Erythroblast (primary cell): ENCODE measurements around the gene IQCM.

ENCODE experiments used
- DNase-seq, 2 experiments: peaks; one replicate each; lab custom pipeline; 2025; lab: John Stamatoyannopoulos, UW
- GATA1 ChIP-seq: IDR thresholded peaks from 2 replicates; pipeline ENCODE4 v1.6.1; 2011; ENCODE audit warnings: low read depth, mild to moderate bottlenecking, control low read depth, low read length, moderate library complexity
- POLR2A ChIP-seq: IDR thresholded peaks from 2 replicates; pipeline ENCODE4 v1.6.1; 2011; ENCODE audit warnings: mild to moderate bottlenecking, low read length

The IQCM gene

GRCh38 chr4:149631629-149632028 lies 184.0 kb downstream of the IQCM start:
- no peak for DNase-seq
- TF ChIP-seq POLR2A, result no peak
- TF ChIP-seq GATA1, result no peak

GRCh38 chr4:149630064-149630463 lies 185.6 kb downstream of the IQCM start:
- no peak for DNase-seq
- TF ChIP-seq POLR2A (no peak), GATA1 (no peak)

- TF ChIP-seq POLR2A (no peak), GATA1 (no peak)
- DNase-seq, result no peak
Observed at GRCh38 chr4:149605601-149606378, 209.9 kb downstream of the IQCM start.

- TF ChIP-seq POLR2A (no peak), GATA1 (no peak)
- DNase-seq, result no peak
Observed at GRCh38 chr4:149604827-149605226, 210.8 kb downstream of the IQCM start.

- TF ChIP-seq POLR2A (no peak), GATA1 (no peak)
- DNase-seq, result no peak
Observed at GRCh38 chr4:149595500-149595899, 220.1 kb downstream of the IQCM start.

- no peak for DNase-seq
- TF ChIP-seq POLR2A, result no peak
- TF ChIP-seq GATA1, result no peak
Observed at GRCh38 chr4:149589826-149590225, 225.8 kb downstream of the IQCM start.

- no peak for DNase-seq
- TF ChIP-seq POLR2A, result no peak
- TF ChIP-seq GATA1, result no peak
Observed at GRCh38 chr4:149584722-149585121, 230.9 kb downstream of the IQCM start.

- no peak for TF ChIP-seq GATA1
- TF ChIP-seq POLR2A, result no peak
- no peak for DNase-seq
Observed at GRCh38 chr4:149574971-149575370, 240.7 kb downstream of the IQCM start.

GRCh38 chr4:149572716-149573115 lies 242.9 kb downstream of the IQCM start:
- TF ChIP-seq GATA1 (no peak), POLR2A (no peak)
- DNase-seq, result no peak

- no peak for TF ChIP-seq POLR2A
- TF ChIP-seq GATA1, result no peak
- DNase-seq, result no peak
Observed at GRCh38 chr4:149555799-149556198, 259.8 kb downstream of the IQCM start.

GRCh38 chr4:149555146-149555545 lies 260.5 kb downstream of the IQCM start:
- TF ChIP-seq GATA1 (no peak), POLR2A (no peak)
- DNase-seq, result no peak

GRCh38 chr4:149553959-149554520 lies 261.6 kb downstream of the IQCM start:
- TF ChIP-seq GATA1 (no peak), POLR2A (no peak)
- DNase-seq, result no peak

GRCh38 chr4:149552601-149553000 lies 263.0 kb downstream of the IQCM start:
- TF ChIP-seq GATA1 (no peak), POLR2A (no peak)
- no peak for DNase-seq

- TF ChIP-seq GATA1, result no peak
- TF ChIP-seq POLR2A, result no peak
- no peak for DNase-seq
Observed at GRCh38 chr4:149549911-149550310, 265.7 kb downstream of the IQCM start.
